MCF 10A (cell line): Measurements from ENCODE around the gene SLC9A3. TPM values are rescaled to one million over a fixed set of nuclear protein-coding genes. Genes with fewer than 3 reads are reported as not detected.

Experiments used
- BruUV-seq: library from RNA; stranded (reverse); fragments of 400-500 nt; replicated peaks from 2 replicates; lab custom pipeline; 2021; lab: Mats Ljungman, UMichigan
- CTCF ChIA-PET: fragments of 300-600 bp; sonication (Branson Sonifier 250); formaldehyde crosslinking; extraction: SDS; loops from one replicate; lab custom pipeline; 2021; ENCODE audit warnings: antibody characterized with exemption, inconsistent platforms; lab: Yijun Ruan, JAX
- POLR2A ChIA-PET: fragments of 300-600, 350-650 bp; sonication (Branson Sonifier 250); formaldehyde crosslinking; extraction: SDS; loops from one replicate; lab custom pipeline; 2020; ENCODE audit warnings: antibody characterized with exemption, inconsistent platforms; lab: Yijun Ruan, JAX
- DNase-seq: peaks from one replicate; pipeline ENCODE4 v3.0.0-alpha.2; 2018; ENCODE audit not compliant: unreplicated experiment
- H3K27ac Mint-ChIP-seq: one replicate; pipeline ENCODE4 v1.8.0; 2022; ENCODE audit warnings: mild to moderate bottlenecking, low read depth, mixed read lengths; ENCODE audit not compliant: unreplicated experiment
- H3K27me3 Mint-ChIP-seq: one replicate; pipeline ENCODE4 v1.8.0; 2022; ENCODE audit warnings: mixed read lengths; ENCODE audit not compliant: insufficient read depth, unreplicated experiment
- H3K36me3 Mint-ChIP-seq: one replicate; pipeline ENCODE4 v1.8.0; 2022; ENCODE audit warnings: mild to moderate bottlenecking, moderate library complexity, mixed read lengths; ENCODE audit not compliant: insufficient read depth, unreplicated experiment
- H3K4me1 Mint-ChIP-seq: one replicate; pipeline ENCODE4 v1.8.0; 2022; ENCODE audit warnings: mixed read lengths; ENCODE audit not compliant: insufficient read depth, unreplicated experiment
- H3K4me3 Mint-ChIP-seq: one replicate; pipeline ENCODE4 v1.8.0; 2022; ENCODE audit warnings: mild to moderate bottlenecking, moderate library complexity, mixed read lengths; ENCODE audit not compliant: unreplicated experiment
- H3K9me3 Mint-ChIP-seq: one replicate; pipeline ENCODE4 v1.8.0; 2022; ENCODE audit warnings: mixed read lengths; ENCODE audit not compliant: unreplicated experiment
- CTCF ChIP-seq: fragments of 200-600 bp; IDR thresholded peaks from one replicate; pipeline ENCODE4 v1.8.0; 2022; ENCODE audit warnings: antibody characterized with exemption, mild to moderate bottlenecking; ENCODE audit not compliant: unreplicated experiment
- intact Hi-C: fragments of 100-400 bp; cut with micrococcal nuclease; formaldehyde crosslinking; loops from 2 replicates; pipeline ENCODE4 v1.14.1; 2022
- total RNA-seq: library from RNA; stranded (reverse); gene quantifications from 2 replicates; pipeline ENCODE4 v1.2.3, GENCODE V29; 2022

SLC9A3 gene
- total RNA-seq, 1 experiment from 2014 or later: 1.0 TPM

- ChIA-PET POLR2A (no interaction called here), CTCF (no interaction called here)
- Mint-ChIP-seq H3K27me3 (no peaks in the 10 kb centered on the region), H3K36me3 (peaks cover 77% of the 10 kb centered on the region), H3K4me1 (peaks cover 24% of the 10 kb centered on the region), H3K27ac (no peak overlapping the region), H3K9me3 (no peaks in the 10 kb centered on the region), H3K4me3 (no peak overlapping the region)
- DNase-seq: peak; percentile 34
- no TSS peak for BruUV-seq
- intact Hi-C loops: no loop called here
- no peak for TF ChIP-seq CTCF
Measured at GRCh38 chr5:453725-454481, 70.3 kb downstream of the SLC9A3 start.

GRCh38 chr5:452978-453710, 71.1 kb downstream of the SLC9A3 start:
- CTCF ChIA-PET: interaction anchor here (0.6 kb wide), 2 partner anchors 28 to 313 kb away, joined by 3 to 4 read pairs; no protein-coding TSS in a partner anchor
- intact Hi-C loops: no loop called here
- no TSS peak for BruUV-seq

GRCh38 chr5:451587-452458, 72.4 kb downstream of the SLC9A3 start:
- DNase-seq: no peak
- H3K27ac Mint-ChIP-seq: no peak overlapping the region
- no peaks in the 10 kb centered on the region for H3K9me3 Mint-ChIP-seq
- H3K4me1 Mint-ChIP-seq: peaks cover 20% of the 10 kb centered on the region
- ChIA-PET CTCF (interaction anchor here (0.7 to 1.4 kb wide), 2 partner anchors 45 to 135 kb away, joined by 3 read pairs; no protein-coding TSS in a partner anchor), POLR2A (interaction anchor here (0.8 to 1.9 kb wide), 4 partner anchors 9 to 21 kb away, joined by 3 to 5 read pairs (median 4); partner anchors contain the start of gene EXOC3)
- H3K27me3 Mint-ChIP-seq: no peaks in the 10 kb centered on the region
- BruUV-seq: no TSS peak
- peaks cover 81% of the 10 kb centered on the region for H3K36me3 Mint-ChIP-seq
- no peak overlapping the region for H3K4me3 Mint-ChIP-seq
- intact Hi-C loops: no loop called here
- no peak for TF ChIP-seq CTCF

More at GRCh38 chr5:452978-453710, 71.1 kb downstream of the SLC9A3 start:
- Mint-ChIP-seq H3K27ac (no peak overlapping the region), H3K9me3 (no peaks in the 10 kb centered on the region), H3K36me3 (peaks cover 77% of the 10 kb centered on the region), H3K27me3 (no peaks in the 10 kb centered on the region), H3K4me3 (no peak overlapping the region), H3K4me1 (peaks cover 22% of the 10 kb centered on the region)
- DNase-seq: no peak
- no peak for TF ChIP-seq CTCF
- POLR2A ChIA-PET: interaction anchor here (0.8 kb wide), 1 partner anchor 19 kb away, joined by 3 read pairs; no protein-coding TSS in a partner anchor
